HepG2 (cell line): ENCODE measurements around the gene ZSCAN26. TPM values are rescaled to one million over a fixed set of nuclear protein-coding genes. Genes with fewer than 3 reads are reported as not detected.

ENCODE experiments used
- AGO2 ChIP-seq: fragments of 200-400 bp; formaldehyde crosslinking; optimal IDR thresholded peaks from 2 replicates; pipeline ENCODE3; 2017; ENCODE audit warnings: mild to moderate bottlenecking, low read depth, low read length, moderate library complexity
- EZH2 ChIP-seq: conservative IDR thresholded peaks from 2 replicates; pipeline ENCODE4 v1.6.1; 2012; ENCODE audit warnings: mild to moderate bottlenecking, low read depth, low read length, moderate library complexity
- HHEX ChIP-seq: IDR thresholded peaks from 2 replicates; pipeline ENCODE4 v1.6.1; 2016; ENCODE audit warnings: control low read depth
- HMGA1 ChIP-seq: sonication (generic); formaldehyde crosslinking; conservative IDR thresholded peaks from 2 replicates; pipeline ENCODE4 v1.4.0; 2020; ENCODE audit warnings: missing genetic modification reagents
- NCOA5 ChIP-seq: sonication (generic); formaldehyde crosslinking; IDR thresholded peaks from 2 replicates; pipeline ENCODE4 v1.4.0; 2020; ENCODE audit warnings: missing genetic modification reagents
- PLRG1 ChIP-seq: fragments of 450-650 bp; conservative IDR thresholded peaks from 2 replicates; pipeline ENCODE4 v1.6.1; 2016
- SP5 ChIP-seq: IDR thresholded peaks from 2 replicates; pipeline ENCODE4 v1.6.1; 2016; ENCODE audit warnings: low read depth, borderline replicate concordance
- SSRP1 ChIP-seq: IDR thresholded peaks from 2 replicates; pipeline ENCODE4 v1.6.1; 2016; ENCODE audit warnings: control low read depth
- ZNF296 ChIP-seq: sonication (generic); formaldehyde crosslinking; conservative IDR thresholded peaks from 2 replicates; pipeline ENCODE4 v1.5.0; 2020; ENCODE audit warnings: mild to moderate bottlenecking, missing genetic modification reagents
- ZNF605 ChIP-seq: sonication (generic); formaldehyde crosslinking; IDR thresholded peaks from 2 replicates; pipeline ENCODE4 v1.8.0; 2022; ENCODE audit warnings: mild to moderate bottlenecking, missing genetic modification reagents
- ZNF75D ChIP-seq: sonication (generic); formaldehyde crosslinking; IDR thresholded peaks from 2 replicates; pipeline ENCODE4 v1.8.1; 2023; ENCODE audit warnings: missing genetic modification reagents, mild to moderate bottlenecking, borderline replicate concordance
- polyA plus RNA-seq, 8 experiments: library from polyadenylated mRNA; depleted of rRNA in 3 of 8; stranded (reverse) in 7 of 8; unstranded in 1 of 8; fragments of >200 nt; fragmentation: Illumina TruSeq in 4 of 8; extraction: Trizol in 4 of 8; gene quantifications; 2 replicates each; pipeline versions ENCODE4 v1.2.1 to v1.2.3, GENCODE V29; 2011 to 2016; ENCODE audit warnings: low read depth in 4 of 8, missing spikeins in 1 of 8, mixed read lengths in 1 of 8; ENCODE audit not compliant: insufficient read depth in 1 of 8
- total RNA-seq, 5 experiments: library from RNA; depleted of rRNA; stranded (reverse); fragments of >200 nt; fragmentation: Illumina TruSeq; extraction: Trizol; gene quantifications; 2 replicates each; pipeline ENCODE4 v1.2.3, GENCODE V29; 2016; ENCODE audit warnings: low read depth in 1 of 5
- TF ChIP-seq, protein P1 (sequence below): sonication (generic); formaldehyde crosslinking; IDR thresholded peaks from 2 replicates; pipeline ENCODE4 v1.8.1; 2022; ENCODE audit warnings: mild to moderate bottlenecking, missing genetic modification reagents
- TF ChIP-seq, protein P2 (sequence below): IDR thresholded peaks from 2 replicates; pipeline ENCODE4 v1.6.1; 2016; ENCODE audit warnings: mild to moderate bottlenecking, missing biosample characterization, missing genetic modification reagents
- TF ChIP-seq, protein P3 (sequence below): sonication (generic); formaldehyde crosslinking; IDR thresholded peaks from 2 replicates; pipeline ENCODE4 v1.4.0; 2020; ENCODE audit warnings: missing genetic modification reagents, borderline replicate concordance
- TF ChIP-seq, protein P4 (sequence below): sonication (generic); formaldehyde crosslinking; IDR thresholded peaks from 2 replicates; pipeline ENCODE4 v1.4.0; 2020; ENCODE audit warnings: low read depth, mild to moderate bottlenecking, missing genetic modification reagents
- TF ChIP-seq, protein P5 (sequence below): sonication (generic); formaldehyde crosslinking; IDR thresholded peaks from 2 replicates; pipeline ENCODE4; 2020; ENCODE audit warnings: missing genetic modification reagents, mild to moderate bottlenecking, borderline replicate concordance

The ZSCAN26 gene
- total and polyA plus RNA-seq, 2 of the 13 experiments (the other 11 are each of a cell fraction or from before 2014, with no cell fraction given) = 12.0 to 15.6 TPM

DNA sequence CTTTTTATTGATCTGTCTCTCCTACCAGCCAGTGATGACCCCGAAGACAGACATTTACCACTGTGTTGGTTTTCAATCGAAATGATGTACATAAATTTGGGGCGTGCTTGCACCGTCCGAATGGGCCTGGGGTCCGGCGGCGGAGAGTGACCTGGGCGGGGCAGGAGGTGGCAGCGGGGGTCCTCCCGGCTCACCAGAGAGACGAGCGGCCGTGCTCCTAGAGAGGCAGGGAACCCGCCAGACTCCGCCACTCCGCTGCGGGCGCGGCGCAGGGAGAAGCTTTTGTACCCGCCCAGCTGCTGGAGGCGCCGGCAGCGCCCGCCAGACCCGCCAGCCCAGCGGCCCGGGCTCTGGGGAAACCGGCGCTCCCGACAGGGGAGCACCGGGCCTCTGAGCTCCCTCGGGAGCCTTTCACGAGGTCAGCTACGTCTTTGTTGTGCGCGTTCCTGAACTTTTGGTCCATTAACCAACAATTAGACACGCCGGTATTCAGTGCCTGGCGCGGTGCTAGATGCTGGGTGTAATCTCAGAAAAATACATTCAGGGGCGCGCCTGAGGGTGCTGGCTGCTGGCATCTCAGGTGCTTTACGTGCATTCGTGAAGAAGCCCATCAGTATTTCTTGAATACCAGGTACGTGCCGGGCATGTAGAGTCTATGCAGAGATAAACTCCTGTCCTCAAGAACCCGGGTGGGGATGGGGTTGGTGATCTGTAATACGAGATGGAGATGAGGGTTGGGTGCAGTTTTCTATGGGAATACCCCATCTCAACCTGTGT is 14.5 kb downstream of the ZSCAN26 start, which contains the start of gene PGBD1 (continued):
- no peak for TF ChIP-seq HMGA1
- peak; percentile 74; the same call in 1 of the 2 replicates for TF ChIP-seq SP5 (CRISPR knock-in tag)
- TF ChIP-seq, protein P1, sequence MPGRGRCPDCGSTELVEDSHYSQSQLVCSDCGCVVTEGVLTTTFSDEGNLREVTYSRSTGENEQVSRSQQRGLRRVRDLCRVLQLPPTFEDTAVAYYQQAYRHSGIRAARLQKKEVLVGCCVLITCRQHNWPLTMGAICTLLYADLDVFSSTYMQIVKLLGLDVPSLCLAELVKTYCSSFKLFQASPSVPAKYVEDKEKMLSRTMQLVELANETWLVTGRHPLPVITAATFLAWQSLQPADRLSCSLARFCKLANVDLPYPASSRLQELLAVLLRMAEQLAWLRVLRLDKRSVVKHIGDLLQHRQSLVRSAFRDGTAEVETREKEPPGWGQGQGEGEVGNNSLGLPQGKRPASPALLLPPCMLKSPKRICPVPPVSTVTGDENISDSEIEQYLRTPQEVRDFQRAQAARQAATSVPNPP (CRISPR knock-in tag) = peak; percentile 54; the same call in 1 of the 2 replicates
- TF ChIP-seq, protein P2, sequence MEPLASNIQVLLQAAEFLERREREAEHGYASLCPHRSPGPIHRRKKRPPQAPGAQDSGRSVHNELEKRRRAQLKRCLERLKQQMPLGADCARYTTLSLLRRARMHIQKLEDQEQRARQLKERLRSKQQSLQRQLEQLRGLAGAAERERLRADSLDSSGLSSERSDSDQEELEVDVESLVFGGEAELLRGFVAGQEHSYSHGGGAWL (CRISPR knock-in tag) = peak; percentile 79; the same call in 1 of the 2 replicates
- no peak for TF ChIP-seq ZNF75D (CRISPR knock-in tag)
- TF ChIP-seq ZNF296 = no peak
- TF ChIP-seq ZNF605 (CRISPR knock-in tag) = peak; percentile 96
- TF ChIP-seq, protein P3, sequence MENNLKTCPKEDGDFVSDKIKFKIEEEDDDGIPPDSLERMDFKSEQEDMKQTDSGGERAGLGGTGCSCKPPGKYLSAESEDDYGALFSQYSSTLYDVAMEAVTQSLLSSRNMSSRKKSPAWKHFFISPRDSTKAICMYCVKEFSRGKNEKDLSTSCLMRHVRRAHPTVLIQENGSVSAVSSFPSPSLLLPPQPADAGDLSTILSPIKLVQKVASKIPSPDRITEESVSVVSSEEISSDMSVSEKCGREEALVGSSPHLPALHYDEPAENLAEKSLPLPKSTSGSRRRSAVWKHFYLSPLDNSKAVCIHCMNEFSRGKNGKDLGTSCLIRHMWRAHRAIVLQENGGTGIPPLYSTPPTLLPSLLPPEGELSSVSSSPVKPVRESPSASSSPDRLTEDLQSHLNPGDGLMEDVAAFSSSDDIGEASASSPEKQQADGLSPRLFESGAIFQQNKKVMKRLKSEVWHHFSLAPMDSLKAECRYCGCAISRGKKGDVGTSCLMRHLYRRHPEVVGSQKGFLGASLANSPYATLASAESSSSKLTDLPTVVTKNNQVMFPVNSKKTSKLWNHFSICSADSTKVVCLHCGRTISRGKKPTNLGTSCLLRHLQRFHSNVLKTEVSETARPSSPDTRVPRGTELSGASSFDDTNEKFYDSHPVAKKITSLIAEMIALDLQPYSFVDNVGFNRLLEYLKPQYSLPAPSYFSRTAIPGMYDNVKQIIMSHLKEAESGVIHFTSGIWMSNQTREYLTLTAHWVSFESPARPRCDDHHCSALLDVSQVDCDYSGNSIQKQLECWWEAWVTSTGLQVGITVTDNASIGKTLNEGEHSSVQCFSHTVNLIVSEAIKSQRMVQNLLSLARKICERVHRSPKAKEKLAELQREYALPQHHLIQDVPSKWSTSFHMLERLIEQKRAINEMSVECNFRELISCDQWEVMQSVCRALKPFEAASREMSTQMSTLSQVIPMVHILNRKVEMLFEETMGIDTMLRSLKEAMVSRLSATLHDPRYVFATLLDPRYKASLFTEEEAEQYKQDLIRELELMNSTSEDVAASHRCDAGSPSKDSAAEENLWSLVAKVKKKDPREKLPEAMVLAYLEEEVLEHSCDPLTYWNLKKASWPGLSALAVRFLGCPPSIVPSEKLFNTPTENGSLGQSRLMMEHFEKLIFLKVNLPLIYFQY (CRISPR knock-in tag) = peak; percentile 70; the same call in 1 of the 2 replicates
- TF ChIP-seq EZH2 = no peak
- TF ChIP-seq, protein P4, sequence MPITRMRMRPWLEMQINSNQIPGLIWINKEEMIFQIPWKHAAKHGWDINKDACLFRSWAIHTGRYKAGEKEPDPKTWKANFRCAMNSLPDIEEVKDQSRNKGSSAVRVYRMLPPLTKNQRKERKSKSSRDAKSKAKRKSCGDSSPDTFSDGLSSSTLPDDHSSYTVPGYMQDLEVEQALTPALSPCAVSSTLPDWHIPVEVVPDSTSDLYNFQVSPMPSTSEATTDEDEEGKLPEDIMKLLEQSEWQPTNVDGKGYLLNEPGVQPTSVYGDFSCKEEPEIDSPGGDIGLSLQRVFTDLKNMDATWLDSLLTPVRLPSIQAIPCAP (CRISPR knock-in tag) = no peak
- TF ChIP-seq HHEX (CRISPR knock-in tag) = no peak
- TF ChIP-seq SSRP1 (CRISPR knock-in tag) = 0 out of 2 replicates have a peak, but pooled peaks have one; percentile 61
- no peak for TF ChIP-seq NCOA5 (CRISPR knock-in tag)
- TF ChIP-seq PLRG1 = no peak
- TF ChIP-seq, protein P5, sequence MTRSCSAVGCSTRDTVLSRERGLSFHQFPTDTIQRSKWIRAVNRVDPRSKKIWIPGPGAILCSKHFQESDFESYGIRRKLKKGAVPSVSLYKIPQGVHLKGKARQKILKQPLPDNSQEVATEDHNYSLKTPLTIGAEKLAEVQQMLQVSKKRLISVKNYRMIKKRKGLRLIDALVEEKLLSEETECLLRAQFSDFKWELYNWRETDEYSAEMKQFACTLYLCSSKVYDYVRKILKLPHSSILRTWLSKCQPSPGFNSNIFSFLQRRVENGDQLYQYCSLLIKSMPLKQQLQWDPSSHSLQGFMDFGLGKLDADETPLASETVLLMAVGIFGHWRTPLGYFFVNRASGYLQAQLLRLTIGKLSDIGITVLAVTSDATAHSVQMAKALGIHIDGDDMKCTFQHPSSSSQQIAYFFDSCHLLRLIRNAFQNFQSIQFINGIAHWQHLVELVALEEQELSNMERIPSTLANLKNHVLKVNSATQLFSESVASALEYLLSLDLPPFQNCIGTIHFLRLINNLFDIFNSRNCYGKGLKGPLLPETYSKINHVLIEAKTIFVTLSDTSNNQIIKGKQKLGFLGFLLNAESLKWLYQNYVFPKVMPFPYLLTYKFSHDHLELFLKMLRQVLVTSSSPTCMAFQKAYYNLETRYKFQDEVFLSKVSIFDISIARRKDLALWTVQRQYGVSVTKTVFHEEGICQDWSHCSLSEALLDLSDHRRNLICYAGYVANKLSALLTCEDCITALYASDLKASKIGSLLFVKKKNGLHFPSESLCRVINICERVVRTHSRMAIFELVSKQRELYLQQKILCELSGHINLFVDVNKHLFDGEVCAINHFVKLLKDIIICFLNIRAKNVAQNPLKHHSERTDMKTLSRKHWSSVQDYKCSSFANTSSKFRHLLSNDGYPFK (CRISPR knock-in tag) = peak; percentile 58; the same call in 1 of the 2 replicates
- TF ChIP-seq AGO2 = peak; percentile 86
